CD4-positive, alpha-beta T cell (primary cell): Measurements from ENCODE around the gene SLC51A. TPM values are rescaled to one million over a fixed set of nuclear protein-coding genes. Genes with fewer than 3 reads are reported as not detected.

Source experiments
- ATAC-seq: fragments of 200-7000 bp; cut with Tn5 transposase; one replicate; pipeline ENCODE4 v1.10.0; 2022; ENCODE audit warnings: mild to moderate bottlenecking; ENCODE audit not compliant: poor library complexity
- CTCF ChIA-PET: fragments of 350-600 bp; sonication (Branson Sonifier 250); formaldehyde crosslinking; loops from one replicate; lab custom pipeline; 2021; ENCODE audit warnings: antibody characterized with exemption, inconsistent platforms; lab: Charles Lee
- POLR2A ChIA-PET: fragments of 350-600 bp; sonication (Branson Sonifier 250); formaldehyde crosslinking; loops from one replicate; lab custom pipeline; 2021; ENCODE audit warnings: antibody characterized with exemption, inconsistent platforms; lab: Charles Lee
- DNase-seq, 14 experiments: peaks; one replicate each; pipeline ENCODE4 v3.0.0-alpha.2; 2013 to 2020; ENCODE audit warnings: mixed read lengths in 2 of 14
- H3K27ac ChIP-seq, 2 donors: one replicate each; pipeline versions ENCODE4 v1.5.1 to v1.7.0; 2013; ENCODE audit warnings: low read length in 2 of 2, low read depth in 1 of 2, mild to moderate bottlenecking in 1 of 2
- H3K27me3 ChIP-seq, 2 experiments: 1 replicate in 1 of 2; 2 replicates in 1 of 2; pipeline versions ENCODE4 v1.6.1 to v1.7.0; 2013; ENCODE audit warnings: low read length in 2 of 2, control low read depth in 1 of 2, mild to moderate bottlenecking in 1 of 2, moderate library complexity in 1 of 2; ENCODE audit not compliant: insufficient read depth in 2 of 2, control insufficient read depth in 1 of 2
- H3K36me3 ChIP-seq: one replicate; pipeline ENCODE4 v1.6.1; 2013; ENCODE audit warnings: low read length, control low read depth; ENCODE audit not compliant: insufficient read depth
- H3K4me1 ChIP-seq: one replicate; pipeline ENCODE4 v1.6.1; 2013; ENCODE audit warnings: low read length, control low read depth; ENCODE audit not compliant: insufficient read depth
- H3K4me3 ChIP-seq: one replicate; pipeline ENCODE4 v1.5.1; 2013; ENCODE audit warnings: mild to moderate bottlenecking, low read length, moderate library complexity
- H3K9me3 ChIP-seq, 2 experiments: 1 replicate in 1 of 2; 2 replicates in 1 of 2; pipeline versions ENCODE4 v1.6.1 to v1.7.0; 2013; ENCODE audit warnings: low read length in 2 of 2, mild to moderate bottlenecking in 2 of 2, control low read depth in 1 of 2, moderate library complexity in 1 of 2; ENCODE audit not compliant: control insufficient read depth in 1 of 2, insufficient read depth in 1 of 2
- H3K27ac Mint-ChIP-seq: one replicate; pipeline ENCODE4 v1.8.0; 2020; ENCODE audit warnings: mixed read lengths
- H3K27me3 Mint-ChIP-seq: one replicate; pipeline ENCODE4 v1.8.0; 2021; ENCODE audit warnings: mixed read lengths
- H3K36me3 Mint-ChIP-seq: one replicate; pipeline ENCODE4 v1.8.0; 2021; ENCODE audit warnings: low read depth, mixed read lengths
- H3K4me1 Mint-ChIP-seq: one replicate; pipeline ENCODE4 v1.8.0; 2021; ENCODE audit warnings: low read depth, mixed read lengths
- H3K4me3 Mint-ChIP-seq: one replicate; pipeline ENCODE4 v1.8.0; 2020; ENCODE audit warnings: mild to moderate bottlenecking, mixed read lengths
- H3K9me3 Mint-ChIP-seq: one replicate; pipeline ENCODE4 v1.8.0; 2020; ENCODE audit warnings: mixed read lengths
- CTCF ChIP-seq: fragments of 200-600 bp; IDR thresholded peaks from one replicate; pipeline ENCODE4 v1.8.0; 2022; ENCODE audit warnings: antibody characterized with exemption, mild to moderate bottlenecking
- intact Hi-C, 2 experiments: fragments of 100-400 bp; cut with DNase I in 1 of 2; cut with micrococcal nuclease in 1 of 2; formaldehyde crosslinking; loops; one replicate each; pipeline versions ENCODE4 v1.15.1 to v1.9.0; 2023 to 2025; cut with DNase I, micrococcal nuclease
- total RNA-seq, 174 experiments: library from RNA in 2 of 174; stranded (reverse) in 2 of 174; gene quantifications; one replicate each; pipeline ENCODE4 v1.2.3 and lab custom pipeline; 2021 to 2026

The SLC51A gene
- total RNA-seq, 2 experiments from 2014 or later, result not detected

- peaks cover 19% of the 10 kb centered on the region for H3K4me1 Mint-ChIP-seq
- no peaks in the 10 kb centered on the region for H3K9me3 Mint-ChIP-seq
- peak overlapping the region; percentile 91 for H3K27ac Mint-ChIP-seq
- intact Hi-C loops, result no loop called here
- H3K4me3 Mint-ChIP-seq, result no peak overlapping the region
- DNase-seq (peak in 3 of 14 experiments; percentile 20 to 37 (median 36)), ATAC-seq (no peak)
- H3K36me3 Mint-ChIP-seq, result peaks cover 31% of the 10 kb centered on the region
- no peaks in the 10 kb centered on the region for H3K27me3 Mint-ChIP-seq
- Histone ChIP-seq H3K4me3 (no peak overlapping the region), H3K36me3 (peaks cover 26% of the 10 kb centered on the region), H3K9me3 (peaks cover 0 to 4% of the 10 kb centered on the region in 2 experiments), H3K27ac (peak overlapping the region; percentile 51 to 76), H3K27me3 (no peaks in the 10 kb centered on the region), H3K4me1 (peaks cover 33% of the 10 kb centered on the region)
- no peak for TF ChIP-seq CTCF
- ChIA-PET CTCF (interaction anchor here (1.7 kb wide), 1 partner anchor 20 kb away, joined by 4 read pairs; no protein-coding TSS in a partner anchor), POLR2A (interaction anchor here (1.4 to 3.2 kb wide), 2 partner anchors 45 to 159 kb away, joined by 3 to 16 read pairs; partner anchors contain the start of genes DYNLT2B and UBXN7)
These were observed 57.3 kb downstream of the SLC51A start for GRCh38 chr3:196273655-196274054.

GRCh38 chr3:196274585-196274984 is 58.3 kb downstream of the SLC51A start:
- peak overlapping the region; percentile 61 for H3K4me3 Mint-ChIP-seq
- no peaks in the 10 kb centered on the region for H3K27me3 Mint-ChIP-seq
- Histone ChIP-seq H3K27me3 (no peaks in the 10 kb centered on the region), H3K9me3 (peaks cover 0 to 4% of the 10 kb centered on the region in 2 experiments), H3K4me1 (peaks cover 41% of the 10 kb centered on the region), H3K27ac (peak overlapping the region; percentile 51 to 76), H3K36me3 (peaks cover 17% of the 10 kb centered on the region), H3K4me3 (peak overlapping the region; percentile 31)
- intact Hi-C loops, result no loop called here
- TF ChIP-seq CTCF, result no peak
- ATAC-seq (peak; percentile 91), DNase-seq (peak; percentile 10 to 91 (median 44))
- CTCF ChIA-PET, result interaction anchor here (0.6 kb wide), 1 partner anchor 54 kb away, joined by 3 read pairs; no protein-coding TSS in a partner anchor
- peaks cover 25% of the 10 kb centered on the region for H3K4me1 Mint-ChIP-seq
- no peaks in the 10 kb centered on the region for H3K9me3 Mint-ChIP-seq
- POLR2A ChIA-PET, result interaction anchor here (1.4 to 3.2 kb wide), 2 partner anchors 13 to 44 kb away, joined by 8 to 16 read pairs; partner anchors contain the start of genes DYNLT2B and PCYT1A
- H3K36me3 Mint-ChIP-seq, result peaks cover 21% of the 10 kb centered on the region
- H3K27ac Mint-ChIP-seq, result peak overlapping the region; percentile 91

GRCh38 chr3:196275126-196275525 is 58.8 kb downstream of the SLC51A start:
- Mint-ChIP-seq H3K4me1 (peaks cover 27% of the 10 kb centered on the region), H3K4me3 (peak overlapping the region; percentile 61), H3K27me3 (no peaks in the 10 kb centered on the region), H3K27ac (peak overlapping the region; percentile 91), H3K9me3 (no peaks in the 10 kb centered on the region), H3K36me3 (peaks cover 17% of the 10 kb centered on the region)
- no peak for TF ChIP-seq CTCF
- DNase-seq (no peak), ATAC-seq (no peak)
- H3K9me3 ChIP-seq, result peaks cover 0 to 4% of the 10 kb centered on the region in 2 experiments
- H3K27ac ChIP-seq, result peak overlapping the region; percentile 51 to 76
- peaks cover 16% of the 10 kb centered on the region for H3K36me3 ChIP-seq
- peak overlapping the region; percentile 31 for H3K4me3 ChIP-seq
- POLR2A ChIA-PET, result interaction anchor here (1.4 to 3.2 kb wide), 2 partner anchors 12 to 43 kb away, joined by 8 to 16 read pairs; partner anchors contain the start of genes DYNLT2B and PCYT1A
- CTCF ChIA-PET, result interaction anchor here (0.6 kb wide), 1 partner anchor 54 kb away, joined by 3 read pairs; no protein-coding TSS in a partner anchor
- no peaks in the 10 kb centered on the region for H3K27me3 ChIP-seq
- intact Hi-C loops, result no loop called here
- peaks cover 44% of the 10 kb centered on the region for H3K4me1 ChIP-seq
